ENCODE results near the gene DSEL. TPM values are rescaled to one million over a fixed set of nuclear protein-coding genes. Genes with fewer than 3 reads are reported as not detected.

The DSEL gene
- total RNA-seq, 1 experiment from 2014 or later: 24.9 TPM

GRCh38 chr18:67513280-67513679 lies 3.2 kb downstream of the DSEL start:
- Histone ChIP-seq H3K4me1 (ENCODE audit: insufficient read depth, low read length, poor library complexity, severe bottlenecking) (peaks cover 6% of the 10 kb centered on the region), H3K36me3 (ENCODE audit: insufficient read depth, low read length, poor library complexity, severe bottlenecking) (peaks cover 60% of the 10 kb centered on the region), H3K27ac (ENCODE audit: low read depth, low read length, poor library complexity, severe bottlenecking) (no peak overlapping the region), H3K9me3 (ENCODE audit: low read depth, low read length, poor library complexity, severe bottlenecking) (no peaks in the 10 kb centered on the region), H3K4me3 (ENCODE audit: low read depth, low read length, poor library complexity, severe bottlenecking) (no peak overlapping the region), H3K27me3 (replicated peaks; ENCODE audit: insufficient read depth, low read depth, low read length, poor library complexity) (no peaks in the 10 kb centered on the region)
- DNase-seq (ENCODE audit: low spot score): no peak
- POLR2A ChIA-PET (ENCODE audit: low non-redundant PET): no interaction called here
- BruUV-seq (replicated peaks): no TSS peak
- CTCF ChIA-PET: no interaction called here
- no peak for TF ChIP-seq EZH2 (IDR thresholded peaks at IDR 0.05; ENCODE audit: borderline replicate concordance, low read depth, low read length, poor library complexity, severe bottlenecking)
- TF ChIP-seq, protein P1, sequence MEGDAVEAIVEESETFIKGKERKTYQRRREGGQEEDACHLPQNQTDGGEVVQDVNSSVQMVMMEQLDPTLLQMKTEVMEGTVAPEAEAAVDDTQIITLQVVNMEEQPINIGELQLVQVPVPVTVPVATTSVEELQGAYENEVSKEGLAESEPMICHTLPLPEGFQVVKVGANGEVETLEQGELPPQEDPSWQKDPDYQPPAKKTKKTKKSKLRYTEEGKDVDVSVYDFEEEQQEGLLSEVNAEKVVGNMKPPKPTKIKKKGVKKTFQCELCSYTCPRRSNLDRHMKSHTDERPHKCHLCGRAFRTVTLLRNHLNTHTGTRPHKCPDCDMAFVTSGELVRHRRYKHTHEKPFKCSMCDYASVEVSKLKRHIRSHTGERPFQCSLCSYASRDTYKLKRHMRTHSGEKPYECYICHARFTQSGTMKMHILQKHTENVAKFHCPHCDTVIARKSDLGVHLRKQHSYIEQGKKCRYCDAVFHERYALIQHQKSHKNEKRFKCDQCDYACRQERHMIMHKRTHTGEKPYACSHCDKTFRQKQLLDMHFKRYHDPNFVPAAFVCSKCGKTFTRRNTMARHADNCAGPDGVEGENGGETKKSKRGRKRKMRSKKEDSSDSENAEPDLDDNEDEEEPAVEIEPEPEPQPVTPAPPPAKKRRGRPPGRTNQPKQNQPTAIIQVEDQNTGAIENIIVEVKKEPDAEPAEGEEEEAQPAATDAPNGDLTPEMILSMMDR (conservative IDR thresholded peaks at IDR 0.05; ENCODE audit: low read depth, low read length): no peak; the same call in 1 of the 2 replicates
- intact Hi-C loops (cut with micrococcal nuclease; ENCODE audit: unreplicated experiment): loop anchor here (10.0 kb wide), 3 partner anchors 82 to 1152 kb away; no protein-coding TSS in a partner anchor

GRCh38 chr18:67511840-67512239 lies 4.7 kb downstream of the DSEL start:
- no peak overlapping the region for H3K4me3 ChIP-seq (ENCODE audit: low read depth, low read length, poor library complexity, severe bottlenecking)
- H3K27me3 ChIP-seq (replicated peaks; ENCODE audit: insufficient read depth, low read depth, low read length, poor library complexity): no peaks in the 10 kb centered on the region
- H3K4me1 ChIP-seq (ENCODE audit: insufficient read depth, low read length, poor library complexity, severe bottlenecking): peaks cover 6% of the 10 kb centered on the region
- H3K9me3 ChIP-seq (ENCODE audit: low read depth, low read length, poor library complexity, severe bottlenecking): no peaks in the 10 kb centered on the region
- DNase-seq (ENCODE audit: low spot score): no peak
- intact Hi-C loops (cut with micrococcal nuclease; ENCODE audit: unreplicated experiment): loop anchor here (10.0 kb wide), 3 partner anchors 83 to 1153 kb away; no protein-coding TSS in a partner anchor
- H3K27ac ChIP-seq (ENCODE audit: low read depth, low read length, poor library complexity, severe bottlenecking): no peak overlapping the region
- CTCF ChIA-PET: no interaction called here
- POLR2A ChIA-PET (ENCODE audit: low non-redundant PET): interaction anchor here (0.5 kb wide), 1 partner anchor 25 kb away, joined by 9 read pairs; no protein-coding TSS in a partner anchor
- peaks cover 66% of the 10 kb centered on the region for H3K36me3 ChIP-seq (ENCODE audit: insufficient read depth, low read length, poor library complexity, severe bottlenecking)
- TF ChIP-seq, protein P1 (conservative IDR thresholded peaks at IDR 0.05; ENCODE audit: low read depth, low read length): no peak
- no peak for TF ChIP-seq EZH2 (IDR thresholded peaks at IDR 0.05; ENCODE audit: borderline replicate concordance, low read depth, low read length, poor library complexity, severe bottlenecking)
- BruUV-seq (replicated peaks): no TSS peak

GRCh38 chr18:67510831-67511230 lies 5.7 kb downstream of the DSEL start:
- Histone ChIP-seq H3K4me1 (ENCODE audit: insufficient read depth, low read length, poor library complexity, severe bottlenecking) (peaks cover 6% of the 10 kb centered on the region), H3K9me3 (ENCODE audit: low read depth, low read length, poor library complexity, severe bottlenecking) (no peaks in the 10 kb centered on the region), H3K27me3 (replicated peaks; ENCODE audit: insufficient read depth, low read depth, low read length, poor library complexity) (no peaks in the 10 kb centered on the region), H3K27ac (ENCODE audit: low read depth, low read length, poor library complexity, severe bottlenecking) (no peak overlapping the region), H3K4me3 (ENCODE audit: low read depth, low read length, poor library complexity, severe bottlenecking) (no peak overlapping the region), H3K36me3 (ENCODE audit: insufficient read depth, low read length, poor library complexity, severe bottlenecking) (peaks cover 66% of the 10 kb centered on the region)
- intact Hi-C loops (cut with micrococcal nuclease; ENCODE audit: unreplicated experiment): loop anchor here (10.0 kb wide), 3 partner anchors 84 to 1154 kb away; no protein-coding TSS in a partner anchor
- no peak for DNase-seq (ENCODE audit: low spot score)
- ChIA-PET CTCF (no interaction called here), POLR2A (ENCODE audit: low non-redundant PET) (no interaction called here)
- no TSS peak for BruUV-seq (replicated peaks)
- TF ChIP-seq EZH2 (IDR thresholded peaks at IDR 0.05; ENCODE audit: borderline replicate concordance, low read depth, low read length, poor library complexity, severe bottlenecking): no peak
- TF ChIP-seq, protein P1 (conservative IDR thresholded peaks at IDR 0.05; ENCODE audit: low read depth, low read length): no peak

All from A673 (cell line).